ENCODE data around the gene HAND2. TPM values are rescaled to one million over a fixed set of nuclear protein-coding genes. Genes with fewer than 3 reads are reported as not detected.

The HAND2 gene
- total RNA-seq, 1 experiment from 2014 or later: 0.31 TPM

GRCh38 chr4:173501592-173502150 lies 28.4 kb downstream of the HAND2 start:
- no TSS peak for BruUV-seq (replicated peaks)
- in situ Hi-C loops (cut with HindIII; ENCODE audit: low pct_unique_long_range_greater_than_20kb, low sequenced_read_pairs) (no loop called here), intact Hi-C loops (cut with micrococcal nuclease; ENCODE audit: unreplicated experiment) (no loop called here)
- DNase-seq (ENCODE audit: low read depth, low spot score) (no peak), ATAC-seq (no peak)
- Histone ChIP-seq H3K36me3 (ENCODE audit: control insufficient read depth, insufficient read depth, low read length) (no peaks in the 10 kb centered on the region), H3K4me1 (ENCODE audit: control insufficient read depth, insufficient read depth, low read length) (no peaks in the 10 kb centered on the region), H3K27me3 (ENCODE audit: control insufficient read depth, insufficient read depth, low read length) (no peaks in the 10 kb centered on the region), H3K9me3 (ENCODE audit: control insufficient read depth, insufficient read depth, low read depth, low read length) (no peaks in the 10 kb centered on the region), H3K4me3 (ENCODE audit: low read depth in 2 of 2, low read length in 2 of 2) (no peak overlapping the region), H3K27ac (ENCODE audit: low read length) (no peak overlapping the region)
- ChIA-PET POLR2A (no interaction called here), CTCF (no interaction called here)
- TF ChIP-seq TCF7L2 (IDR thresholded peaks at IDR 0.05; ENCODE audit: low read depth, low read length) (no peak), REST (IDR thresholded peaks at IDR 0.05; ENCODE audit: insufficient read depth in 1 of 2, low read depth in 2 of 2, low read length in 1 of 2) (no peak), CTCF (IDR thresholded peaks at IDR 0.05) (no peak), SIN3A (IDR thresholded peaks at IDR 0.05; ENCODE audit: borderline replicate concordance, insufficient read depth, low read depth, low read length) (no peak), POLR2AphosphoS5 (IDR thresholded peaks at IDR 0.05; ENCODE audit: low read depth, low read length) (no peak)

- ChIA-PET POLR2A (no interaction called here), CTCF (no interaction called here)
- DNase-seq (ENCODE audit: low read depth, low spot score): no peak
- peaks cover 1% of the 10 kb centered on the region; the same call in 1 of the 2 replicates for H3K27me3 ChIP-seq (ENCODE audit: control insufficient read depth, insufficient read depth, low read length)
- no peak overlapping the region for H3K27ac ChIP-seq (ENCODE audit: low read length)
- no TSS peak for BruUV-seq (replicated peaks)
- intact Hi-C loops (cut with micrococcal nuclease; ENCODE audit: unreplicated experiment) (no loop called here), in situ Hi-C loops (cut with HindIII; ENCODE audit: low pct_unique_long_range_greater_than_20kb, low sequenced_read_pairs) (no loop called here)
- no peak for ATAC-seq
- no peaks in the 10 kb centered on the region for H3K4me1 ChIP-seq (ENCODE audit: control insufficient read depth, insufficient read depth, low read length)
- no peaks in the 10 kb centered on the region for H3K36me3 ChIP-seq (ENCODE audit: control insufficient read depth, insufficient read depth, low read length)
- TF ChIP-seq POLR2AphosphoS5 (IDR thresholded peaks at IDR 0.05; ENCODE audit: low read depth, low read length): no peak
- no peak for TF ChIP-seq REST (IDR thresholded peaks at IDR 0.05; ENCODE audit: insufficient read depth in 1 of 2, low read depth in 2 of 2, low read length in 1 of 2)
- TF ChIP-seq CTCF (IDR thresholded peaks at IDR 0.05): no peak
- no peak for TF ChIP-seq TCF7L2 (IDR thresholded peaks at IDR 0.05; ENCODE audit: low read depth, low read length)
- no peak for TF ChIP-seq SIN3A (IDR thresholded peaks at IDR 0.05; ENCODE audit: borderline replicate concordance, insufficient read depth, low read depth, low read length)
- no peaks in the 10 kb centered on the region for H3K9me3 ChIP-seq (ENCODE audit: control insufficient read depth, insufficient read depth, low read depth, low read length)
- H3K4me3 ChIP-seq (ENCODE audit: low read depth in 2 of 2, low read length in 2 of 2): no peak overlapping the region
Measured at GRCh38 chr4:173500841-173501591, 29.0 kb downstream of the HAND2 start.
